ENCODE results near the gene DOP1A.

GRCh38 chr6:83167726-83168278 lies 100.3 kb downstream of the DOP1A start:
- TF ChIP-seq CTCF (IDR thresholded peaks at IDR 0.05) = no peak
- no peak for TF ChIP-seq POLR2AphosphoS5 (IDR thresholded peaks at IDR 0.05)
- TF ChIP-seq POLR2A (IDR thresholded peaks at IDR 0.05) = no peak

All from sigmoid colon (tissue), 4 donors.